Activated gamma-delta T cell treated with Interleukin-2 at 50 U/mL for 16 hours (primary cell): ENCODE results near the gene CENPH.
A peak's percentile ranks its signal among the peaks of the same experiment; 100 is the strongest.
"Not testable (repeated sequence)": the region's sequence is repeated elsewhere in the genome, so short reads cannot be mapped to it uniquely, and the experiment has no call there.

Source experiments
- DNase-seq: peaks from one replicate; pipeline ENCODE4 v3.0.0-alpha.2; 2020

Gene CENPH

GRCh38 chr5:69189162-69190086 is at the start of gene CENPH:
CENPH (plus strand) TSS chr5:69189583; CDS start chr5:69189635, 52 bp downstream.
- DNase-seq: peak; percentile 87

GRCh38 chr5:69140239-69140638 is 49.1 kb upstream of the CENPH start:
- DNase-seq: not testable (repeated sequence)

GRCh38 chr5:69140827-69141226 is 48.6 kb upstream of the CENPH start:
- DNase-seq: no peak

GRCh38 chr5:69148576-69148975 is 40.8 kb upstream of the CENPH start:
- DNase-seq: not testable (repeated sequence)

- no peak for DNase-seq
Observed at GRCh38 chr5:69148981-69149675, 40.3 kb upstream of the CENPH start.

- no peak for DNase-seq
Observed at GRCh38 chr5:69149676-69150010, 39.7 kb upstream of the CENPH start.

- no peak for DNase-seq
Observed at GRCh38 chr5:69152731-69153130, 36.7 kb upstream of the CENPH start.

- no peak for DNase-seq
Observed at GRCh38 chr5:69156456-69156855, 32.9 kb upstream of the CENPH start.

- DNase-seq: no peak
Observed at GRCh38 chr5:69158039-69158438, 31.3 kb upstream of the CENPH start.

GRCh38 chr5:69160651-69161050 is 28.7 kb upstream of the CENPH start:
- no peak for DNase-seq

- DNase-seq: peak; percentile 96
Observed at GRCh38 chr5:69166686-69167492, 22.5 kb upstream of the CENPH start, which contains the start of gene CCNB1. CCNB1 (plus strand) TSS chr5:69167150; CDS start chr5:69167263, 113 bp downstream.

- DNase-seq: no peak
Observed at GRCh38 chr5:69167493-69167855, 21.9 kb upstream of the CENPH start.

GRCh38 chr5:69167929-69168328 is 21.5 kb upstream of the CENPH start:
- no peak for DNase-seq

- DNase-seq: no peak
Observed at GRCh38 chr5:69170495-69170894, 18.9 kb upstream of the CENPH start.

GRCh38 chr5:69170969-69171368 is 18.4 kb upstream of the CENPH start:
- DNase-seq: no peak

GRCh38 chr5:69181659-69182293 is 7.6 kb upstream of the CENPH start:
- not testable (repeated sequence) for DNase-seq

GRCh38 chr5:69184621-69185020 is 4.8 kb upstream of the CENPH start:
- no peak for DNase-seq

- no peak for DNase-seq
Observed at GRCh38 chr5:69187342-69187741, 2.0 kb upstream of the CENPH start.

- DNase-seq: no peak
Observed at GRCh38 chr5:69188811-69189161, 597 bp upstream of the CENPH start.

GRCh38 chr5:69202497-69202896 is 13.1 kb downstream of the CENPH start:
- DNase-seq: no peak

- no peak for DNase-seq
Observed at GRCh38 chr5:69206528-69207190, 17.3 kb downstream of the CENPH start.

- no peak for DNase-seq
Observed at GRCh38 chr5:69209602-69210001, 20.2 kb downstream of the CENPH start.
